ENCODE data around the gene KPNA6.

The KPNA6 gene

DNA sequence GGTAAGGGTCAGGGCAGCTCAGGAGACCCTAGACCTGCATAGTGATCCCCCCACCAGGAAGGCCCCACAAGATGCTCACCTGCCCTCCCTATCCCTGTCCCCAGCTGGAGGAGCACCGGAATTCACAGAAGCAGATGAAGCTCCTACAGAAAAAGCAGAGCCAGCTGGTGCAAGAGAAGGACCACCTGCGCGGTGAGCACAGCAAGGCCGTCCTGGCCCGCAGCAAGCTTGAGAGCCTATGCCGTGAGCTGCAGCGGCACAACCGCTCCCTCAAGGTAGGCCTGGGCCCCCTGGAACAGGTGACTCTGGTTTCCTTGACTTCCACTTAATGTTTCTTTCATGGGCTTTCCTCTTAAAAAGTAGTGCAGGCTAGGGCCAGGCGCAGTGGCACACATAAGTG lies 80.0 kb downstream of the KPNA6 start:
- DNase-seq (ENCODE audit: low read depth) = no peak

DNA sequence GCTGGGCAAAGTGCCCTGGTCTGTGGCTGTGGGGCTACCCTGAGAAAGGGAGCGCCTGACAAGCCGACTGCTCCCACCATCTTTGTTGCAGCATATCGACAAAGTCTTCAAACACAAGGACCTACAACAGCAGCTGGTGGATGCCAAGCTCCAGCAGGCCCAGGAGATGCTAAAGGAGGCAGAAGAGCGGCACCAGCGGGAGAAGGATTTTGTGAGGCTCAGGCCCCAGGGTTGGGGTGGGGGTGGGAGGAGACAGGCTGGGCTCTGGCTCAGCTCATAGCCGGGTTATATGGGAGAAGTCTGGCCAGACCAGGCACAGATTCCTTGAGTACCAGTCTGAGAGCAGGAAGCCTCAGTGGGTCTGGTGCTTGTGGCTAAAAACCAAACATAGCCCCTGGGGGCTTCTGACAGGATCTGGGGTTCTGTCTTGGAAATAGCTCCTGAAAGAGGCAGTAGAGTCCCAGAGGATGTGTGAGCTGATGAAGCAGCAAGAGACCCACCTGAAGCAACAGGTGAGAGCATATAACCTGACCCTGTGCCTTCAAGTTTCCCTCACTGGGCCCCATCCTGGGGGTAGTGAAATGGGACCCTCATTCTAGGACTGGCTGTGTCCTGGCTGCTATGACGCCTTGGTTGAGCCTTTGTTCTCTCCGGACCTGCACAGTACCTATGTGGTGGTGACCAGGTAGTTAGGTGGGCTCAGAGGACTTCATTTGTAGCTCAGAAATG lies 84.5 kb downstream of the KPNA6 start:
- no peak for DNase-seq (ENCODE audit: low read depth)

DNA sequence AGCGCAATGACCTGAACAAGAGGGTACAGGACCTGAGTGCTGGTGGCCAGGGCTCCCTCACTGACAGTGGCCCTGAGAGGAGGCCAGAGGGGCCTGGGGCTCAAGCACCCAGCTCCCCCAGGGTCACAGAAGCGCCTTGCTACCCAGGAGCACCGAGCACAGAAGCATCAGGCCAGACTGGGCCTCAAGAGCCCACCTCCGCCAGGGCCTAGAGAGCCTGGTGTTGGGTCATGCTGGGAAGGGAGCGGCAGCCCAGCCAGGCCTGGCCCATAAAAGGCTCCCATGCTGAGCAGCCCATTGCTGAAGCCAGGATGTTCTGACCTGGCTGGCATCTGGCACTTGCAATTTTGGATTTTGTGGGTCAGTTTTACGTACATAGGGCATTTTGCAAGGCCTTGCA lies 87.1 kb downstream of the KPNA6 start:
- no peak for DNase-seq (ENCODE audit: low read depth)

DNA sequence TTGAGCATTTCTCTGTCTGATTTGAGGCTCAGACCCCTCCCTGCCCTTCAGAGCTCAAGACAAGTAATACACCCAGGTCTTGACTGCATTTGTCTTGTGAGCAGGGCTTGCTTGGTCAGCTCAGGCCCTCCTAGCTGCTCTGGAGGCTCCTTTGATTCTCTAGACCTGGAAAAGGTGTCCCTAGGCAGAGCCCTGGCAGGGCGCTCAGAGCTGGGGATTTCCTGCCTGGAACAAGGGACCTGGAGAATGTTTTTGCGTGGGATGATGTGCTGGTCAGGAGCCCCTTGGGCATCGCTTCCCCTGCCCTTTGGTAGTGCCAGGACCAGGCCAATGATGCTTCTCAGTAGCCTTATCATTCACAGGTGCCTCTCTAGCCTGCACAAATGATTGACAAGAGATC lies 87.7 kb downstream of the KPNA6 start:
- no peak for DNase-seq (ENCODE audit: low read depth)

DNA sequence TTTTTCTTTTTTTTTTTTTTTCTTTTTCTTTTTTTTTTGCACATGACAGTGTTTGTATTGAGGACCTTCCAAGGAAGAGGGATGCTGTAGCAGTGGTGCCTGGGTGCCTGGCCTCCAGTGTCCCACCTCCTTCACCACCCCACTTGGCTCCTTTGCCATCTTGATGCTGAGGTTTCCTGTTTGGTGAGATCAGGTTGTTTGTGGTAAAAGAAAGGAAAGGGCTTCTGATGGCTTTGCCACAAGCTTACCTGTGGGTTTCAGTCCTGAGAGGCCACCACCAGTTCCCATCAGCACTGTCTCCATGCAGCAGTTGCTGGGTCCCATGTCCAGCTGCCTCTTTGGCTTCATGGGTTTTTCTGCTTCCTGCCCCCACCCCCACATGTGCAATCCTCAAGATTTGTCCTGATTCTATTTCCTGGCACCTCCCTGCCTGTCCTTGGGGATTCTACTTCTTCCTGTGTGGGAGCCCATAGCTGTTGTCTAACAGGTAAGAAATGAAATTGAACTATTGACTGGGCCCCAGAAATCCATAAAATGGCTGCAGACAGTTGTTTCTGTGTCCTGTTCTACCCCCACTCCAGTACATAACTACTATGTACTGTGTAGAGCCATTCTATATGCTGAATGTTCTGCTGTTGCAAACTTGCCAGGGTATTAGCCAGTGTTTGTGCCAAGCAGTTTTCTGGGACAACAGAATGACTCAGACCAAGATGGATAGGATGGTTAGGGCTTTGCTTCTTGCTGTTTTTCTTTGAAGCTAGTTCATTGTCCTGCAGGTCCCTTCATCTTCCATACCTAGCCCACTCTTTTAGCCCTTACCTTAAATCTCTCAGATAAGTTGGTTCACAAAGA lies 88.3 kb downstream of the KPNA6 start:
- DNase-seq (ENCODE audit: low read depth) = no peak

DNA sequence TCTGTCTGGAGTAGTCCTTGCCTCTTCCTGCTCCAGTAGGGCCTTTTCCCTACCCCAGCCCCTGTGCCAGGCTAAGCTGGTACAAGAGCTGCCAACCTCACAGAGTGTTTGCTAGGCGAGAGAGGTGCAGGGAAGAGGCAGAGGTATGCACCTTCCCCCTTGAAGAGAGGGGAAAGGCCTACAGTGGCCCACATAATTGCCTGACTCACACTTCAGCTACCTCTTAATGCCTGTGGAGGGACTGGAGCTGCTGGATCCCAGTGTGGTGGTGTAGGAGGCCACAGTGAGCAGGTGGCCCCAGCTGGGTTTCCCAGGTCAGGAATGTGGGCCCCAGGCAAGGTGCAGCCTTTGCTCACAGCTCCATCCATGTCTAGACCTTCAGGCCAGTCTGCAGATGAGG lies 89.2 kb downstream of the KPNA6 start:
- no peak for DNase-seq (ENCODE audit: low read depth)

DNA sequence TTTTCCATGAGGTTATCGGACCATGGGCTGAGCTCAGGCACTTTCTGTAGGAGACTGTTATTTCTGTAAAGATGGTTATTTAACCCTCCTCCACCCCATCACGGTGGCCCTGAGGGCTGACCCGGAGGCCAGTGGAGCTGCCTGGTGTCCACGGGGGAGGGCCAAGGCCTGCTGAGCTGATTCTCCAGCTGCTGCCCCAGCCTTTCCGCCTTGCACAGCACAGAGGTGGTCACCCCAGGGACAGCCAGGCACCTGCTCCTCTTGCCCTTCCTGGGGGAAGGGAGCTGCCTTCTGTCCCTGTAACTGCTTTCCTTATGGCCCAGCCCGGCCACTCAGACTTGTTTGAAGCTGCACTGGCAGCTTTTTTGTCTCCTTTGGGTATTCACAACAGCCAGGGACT lies 90.0 kb downstream of the KPNA6 start:
- no peak for DNase-seq (ENCODE audit: low read depth)

DNA sequence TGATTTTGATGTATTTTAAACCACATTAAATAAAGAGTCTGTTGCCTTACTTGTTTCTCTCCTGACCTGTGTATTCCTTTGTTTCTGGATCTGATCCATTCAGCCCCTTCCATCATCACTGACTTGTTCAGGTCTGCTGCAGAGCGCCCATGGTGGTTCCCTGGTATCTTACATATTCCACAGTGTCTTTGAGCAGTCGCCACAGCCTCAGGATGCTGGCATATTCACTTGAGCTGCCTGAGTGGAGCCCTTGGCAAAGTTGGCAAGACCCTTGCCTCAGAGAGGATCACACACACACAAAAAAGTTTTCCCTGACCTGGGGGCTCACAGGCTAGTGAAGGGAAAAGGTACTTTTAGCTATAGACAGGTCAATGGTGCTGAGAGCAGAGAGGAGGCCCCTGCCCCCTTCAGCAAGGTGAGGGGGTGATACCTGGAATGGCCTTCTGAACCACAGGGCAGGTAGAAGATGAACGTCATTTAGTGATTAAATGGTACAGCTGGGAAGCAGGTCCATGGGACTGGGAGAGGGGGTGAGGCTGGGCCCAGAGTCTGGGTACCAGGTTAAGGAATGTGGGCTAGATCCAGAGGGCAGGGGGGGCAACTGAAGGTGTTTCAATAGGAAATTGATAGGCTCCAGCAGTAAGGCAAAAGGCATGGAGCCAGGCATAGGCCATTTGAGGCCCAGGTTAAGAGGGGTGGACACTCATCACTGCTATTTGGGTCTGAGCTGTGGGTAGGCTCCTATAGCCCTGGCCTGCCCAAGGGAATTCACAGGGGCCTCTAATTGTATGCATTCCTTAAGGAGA lies 90.6 kb downstream of the KPNA6 start:
- DNase-seq (ENCODE audit: low read depth) = no peak

DNA sequence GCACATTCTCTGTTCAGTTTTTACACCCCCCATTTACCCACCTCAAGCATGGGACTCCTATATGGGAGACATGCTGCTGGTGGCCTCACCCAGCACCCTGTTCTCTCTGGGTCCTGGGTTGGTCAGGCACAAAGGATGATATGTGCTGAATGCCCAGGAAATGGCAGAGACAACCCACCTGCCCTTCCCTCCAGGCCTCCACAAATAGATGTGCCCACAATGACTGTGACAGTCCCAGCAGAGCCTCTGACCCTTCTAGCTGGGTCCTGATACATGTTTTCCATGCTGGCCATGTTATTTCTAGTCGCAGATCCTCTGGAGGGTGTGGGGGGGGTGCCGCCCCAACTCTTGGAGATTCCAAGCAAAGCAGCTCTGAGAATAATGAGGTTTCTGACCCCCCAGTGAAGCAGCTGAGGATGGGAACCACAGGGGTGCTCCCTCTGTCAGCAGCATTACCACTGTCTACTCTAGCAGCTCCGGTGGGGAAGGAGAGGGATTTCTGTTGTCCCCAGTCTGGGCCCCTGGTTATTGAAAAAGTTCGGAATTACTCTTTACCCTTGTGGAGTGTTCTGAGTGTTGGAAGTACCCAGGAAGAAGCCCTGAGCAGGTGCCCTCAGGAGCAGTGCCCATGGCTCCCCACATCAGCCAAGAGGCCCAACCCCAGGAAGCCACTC lies 91.3 kb downstream of the KPNA6 start:
- no peak for DNase-seq (ENCODE audit: low read depth)

DNA sequence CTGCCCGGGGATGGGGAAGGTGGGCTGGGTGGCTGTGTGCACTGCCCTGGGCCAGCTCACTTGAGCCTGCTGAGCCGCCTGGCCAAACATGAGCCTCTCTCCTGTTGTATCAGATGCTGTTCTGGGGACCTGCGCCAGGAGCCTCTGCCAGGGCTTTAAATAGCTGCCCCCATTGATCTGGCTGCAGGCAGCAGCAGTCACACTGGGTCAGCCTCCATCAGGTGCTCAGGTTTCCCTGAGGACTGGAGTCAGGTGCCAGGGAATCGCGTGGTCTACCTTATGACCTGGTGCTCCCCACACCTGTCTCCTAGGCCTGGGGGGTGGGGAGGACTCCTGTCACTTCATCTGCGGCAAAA lies 91.8 kb downstream of the KPNA6 start:
- DNase-seq (ENCODE audit: low read depth) = no peak

DNA sequence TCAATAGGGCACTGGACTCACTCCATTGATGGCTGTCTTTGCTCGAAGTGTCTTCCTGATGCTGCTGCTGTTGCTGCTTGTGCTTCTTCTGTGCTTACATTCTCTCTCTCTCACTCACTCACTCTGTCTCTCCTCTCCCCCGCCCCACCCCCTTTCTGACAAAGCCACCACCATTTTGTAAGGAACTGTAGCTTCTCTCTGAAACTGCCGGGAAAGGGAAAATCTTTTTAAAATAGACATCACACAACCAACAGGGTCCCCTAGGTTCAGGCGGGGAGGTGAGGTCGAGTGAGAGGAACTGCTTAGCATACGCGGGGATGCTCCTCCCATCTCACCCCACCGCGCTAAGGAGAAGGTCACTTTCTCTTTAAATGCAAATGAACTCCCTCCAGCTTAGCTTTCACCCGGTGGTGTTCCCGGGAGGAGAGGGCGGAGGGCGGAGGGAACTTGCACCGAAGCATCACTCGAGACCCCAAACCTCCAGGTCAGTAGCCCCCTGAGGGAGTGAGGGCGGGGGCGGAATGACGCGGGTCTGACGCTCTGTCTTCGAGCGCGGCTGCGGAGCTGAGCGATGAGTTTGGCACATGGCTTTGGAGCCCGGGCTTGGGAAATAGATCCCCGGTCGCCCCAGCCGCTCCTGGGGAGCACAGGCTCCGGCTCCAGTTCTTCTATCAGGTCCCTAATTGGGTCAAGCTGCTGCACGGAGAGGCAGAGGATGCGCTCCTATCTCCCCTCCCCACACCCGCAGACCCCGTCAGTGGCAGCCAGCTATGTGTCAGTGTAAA lies 92.6 kb downstream of the KPNA6 start, which contains the start of gene CCDC28B:
Gene CCDC28B, plus strand, starts transcription at position 370 of the 785 bp plus-strand sequence. CDS start 1,341 bp downstream, outside the sequence.
- no peak for DNase-seq (ENCODE audit: low read depth)

DNA sequence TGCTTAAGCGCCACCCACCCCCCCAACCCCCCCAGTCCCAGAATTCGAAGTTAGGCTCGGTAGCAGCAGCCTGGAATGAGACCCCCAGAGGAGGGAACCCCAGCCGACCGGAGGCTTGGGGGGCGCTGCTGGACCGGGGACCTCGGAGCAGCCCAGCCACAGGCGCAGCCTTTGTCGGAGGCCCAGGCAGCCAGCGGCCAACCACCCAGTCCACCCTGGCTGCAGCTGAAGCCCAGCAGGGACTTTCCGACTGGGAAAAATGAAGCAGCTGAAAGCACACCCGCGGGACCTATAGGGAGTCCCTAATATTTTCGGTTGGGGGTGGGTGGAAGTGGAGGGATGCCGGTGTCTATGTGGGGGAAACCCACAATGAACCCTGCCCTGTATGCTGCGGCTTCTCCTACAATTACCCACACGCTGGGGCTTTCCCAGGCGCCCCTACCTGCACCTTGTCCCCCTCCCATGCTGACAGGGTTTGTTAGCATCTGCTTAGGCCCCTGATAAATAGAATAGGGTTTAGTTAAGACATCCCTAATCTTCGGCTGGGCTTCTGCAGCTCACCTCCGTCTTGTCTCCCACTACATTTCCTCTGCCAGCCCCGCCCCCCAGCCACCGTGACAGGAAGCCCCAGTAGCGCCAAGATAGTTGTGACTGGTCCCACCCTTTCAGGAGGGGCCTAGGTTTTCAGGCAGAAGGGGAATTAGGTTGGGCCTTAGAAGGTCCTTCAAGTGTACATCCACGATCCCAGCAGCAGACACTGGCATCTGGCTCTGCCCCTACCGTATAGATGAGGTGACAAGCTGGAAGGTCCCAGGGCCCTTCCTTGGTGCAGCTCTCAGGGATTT lies 93.4 kb downstream of the KPNA6 start:
- no peak for DNase-seq (ENCODE audit: low read depth)

DNA sequence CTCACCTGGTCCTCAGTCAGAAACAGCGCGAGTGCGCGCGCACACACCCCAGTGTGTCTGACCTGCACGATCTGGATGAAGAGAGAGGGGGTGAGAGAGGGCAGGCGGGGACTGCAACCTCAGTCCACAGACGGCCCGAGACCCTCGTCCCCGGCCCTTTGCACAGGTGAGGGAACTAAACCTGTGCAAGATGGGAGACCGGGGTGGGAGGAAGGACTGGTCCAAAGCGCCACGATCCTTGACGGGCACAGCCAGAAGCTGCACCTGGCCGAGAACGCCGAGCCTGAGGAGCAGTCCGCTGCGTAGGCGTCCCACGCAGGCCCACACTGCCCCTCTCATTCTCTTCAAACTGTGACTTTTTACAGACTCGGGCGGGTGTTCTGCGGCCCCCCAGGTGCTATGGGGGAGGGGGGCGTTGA lies 97.1 kb downstream of the KPNA6 start:
- no peak for DNase-seq (ENCODE audit: low read depth)

DNA sequence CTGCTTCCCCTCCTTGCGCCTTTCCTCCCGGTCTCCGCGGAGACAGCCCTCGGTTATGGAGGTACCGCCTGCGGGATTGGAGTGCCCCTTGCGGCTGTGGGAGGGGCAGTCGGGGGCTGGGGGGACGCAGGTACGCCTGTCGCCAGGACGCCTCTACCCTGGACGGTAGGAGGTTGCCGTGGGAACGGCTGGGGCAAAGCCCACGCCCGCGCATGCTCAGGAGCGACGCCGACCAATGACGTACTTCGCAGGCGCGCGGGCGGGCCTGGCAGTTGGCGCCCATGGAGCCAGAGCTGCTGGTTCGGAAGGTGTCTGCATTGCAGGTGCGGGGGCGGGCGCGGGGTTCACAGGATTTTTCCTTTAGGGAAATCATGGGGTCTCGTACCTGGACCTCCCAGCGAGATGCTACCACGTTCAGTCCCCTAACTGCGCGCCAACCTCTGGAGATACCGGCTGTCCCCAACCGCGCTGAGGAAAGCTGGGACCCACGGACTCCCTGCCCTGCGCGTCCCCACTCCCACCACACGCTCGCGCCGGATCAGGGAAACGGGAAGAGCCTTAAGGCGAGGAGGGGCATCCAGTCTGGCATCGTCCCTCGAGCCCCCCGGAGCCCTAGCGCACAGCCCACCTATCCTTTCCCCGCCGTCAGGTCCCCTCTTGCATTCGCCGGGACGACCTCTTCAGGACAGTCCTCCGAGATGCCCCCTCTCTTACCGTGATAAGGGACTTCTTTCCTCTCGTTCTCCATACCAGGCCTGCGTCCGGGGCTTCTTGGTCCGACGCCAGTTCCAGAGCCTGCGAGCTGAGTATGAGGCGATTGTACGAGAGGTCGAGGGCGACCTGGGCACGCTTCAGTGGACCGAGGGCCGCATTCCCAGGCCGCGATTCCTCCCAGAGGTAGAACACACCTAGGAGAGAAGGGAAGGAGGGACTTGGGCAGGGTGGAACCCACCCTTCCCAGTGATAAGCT lies 97.8 kb downstream of the KPNA6 start, which contains the start of gene IQCC:
Gene IQCC, plus strand, starts transcription at position 271 of the 970 bp plus-strand sequence. Its CDS starts 11 bp downstream, at position 282.
- peak; percentile 56 for DNase-seq (ENCODE audit: low read depth)

DNA sequence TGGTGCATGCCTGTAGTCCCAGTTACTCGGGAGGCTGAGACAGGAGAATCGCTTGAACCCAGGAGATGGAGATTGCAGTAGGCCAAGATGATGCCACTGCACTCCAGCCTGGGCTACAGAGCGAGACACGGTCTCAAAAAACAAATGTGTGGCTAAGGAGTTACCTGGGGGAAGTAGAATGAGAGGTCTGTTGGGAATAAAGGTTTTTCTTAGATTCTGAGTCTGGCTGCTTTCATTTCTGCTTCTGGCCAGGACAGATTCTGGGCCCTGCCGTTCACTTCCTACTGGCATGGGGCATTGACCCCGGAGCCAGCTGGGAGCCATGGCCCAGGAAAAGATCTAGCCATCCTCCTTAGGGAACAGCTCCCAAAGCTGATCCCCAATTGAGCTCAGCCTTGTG lies 100.6 kb downstream of the KPNA6 start:
- DNase-seq (ENCODE audit: low read depth) = no peak

DNA sequence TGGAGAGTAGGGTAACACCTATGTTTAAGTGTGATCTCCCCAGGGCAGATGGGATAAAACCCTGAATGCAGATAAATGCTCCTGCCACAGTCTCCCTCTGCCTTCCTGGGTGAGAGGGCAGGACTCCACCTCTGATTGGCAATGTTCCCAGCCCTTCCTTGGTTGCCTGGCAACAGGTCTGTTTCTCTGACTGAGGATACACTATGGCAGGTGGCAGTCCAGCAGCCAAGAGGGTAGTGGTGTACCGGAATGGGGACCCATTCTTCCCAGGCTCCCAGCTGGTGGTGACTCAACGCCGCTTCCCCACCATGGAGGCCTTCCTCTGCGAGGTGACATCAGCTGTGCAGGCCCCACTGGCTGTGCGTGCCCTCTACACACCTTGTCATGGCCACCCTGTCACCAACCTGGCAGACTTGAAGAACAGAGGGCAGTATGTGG lies 101.1 kb downstream of the KPNA6 start, which contains the start of gene DCDC2B:
Gene DCDC2B, plus strand, starts transcription at position 199 of the 438 bp plus-strand sequence. Its CDS starts 5 bp downstream, at position 204.
- no peak for DNase-seq (ENCODE audit: low read depth)

DNA sequence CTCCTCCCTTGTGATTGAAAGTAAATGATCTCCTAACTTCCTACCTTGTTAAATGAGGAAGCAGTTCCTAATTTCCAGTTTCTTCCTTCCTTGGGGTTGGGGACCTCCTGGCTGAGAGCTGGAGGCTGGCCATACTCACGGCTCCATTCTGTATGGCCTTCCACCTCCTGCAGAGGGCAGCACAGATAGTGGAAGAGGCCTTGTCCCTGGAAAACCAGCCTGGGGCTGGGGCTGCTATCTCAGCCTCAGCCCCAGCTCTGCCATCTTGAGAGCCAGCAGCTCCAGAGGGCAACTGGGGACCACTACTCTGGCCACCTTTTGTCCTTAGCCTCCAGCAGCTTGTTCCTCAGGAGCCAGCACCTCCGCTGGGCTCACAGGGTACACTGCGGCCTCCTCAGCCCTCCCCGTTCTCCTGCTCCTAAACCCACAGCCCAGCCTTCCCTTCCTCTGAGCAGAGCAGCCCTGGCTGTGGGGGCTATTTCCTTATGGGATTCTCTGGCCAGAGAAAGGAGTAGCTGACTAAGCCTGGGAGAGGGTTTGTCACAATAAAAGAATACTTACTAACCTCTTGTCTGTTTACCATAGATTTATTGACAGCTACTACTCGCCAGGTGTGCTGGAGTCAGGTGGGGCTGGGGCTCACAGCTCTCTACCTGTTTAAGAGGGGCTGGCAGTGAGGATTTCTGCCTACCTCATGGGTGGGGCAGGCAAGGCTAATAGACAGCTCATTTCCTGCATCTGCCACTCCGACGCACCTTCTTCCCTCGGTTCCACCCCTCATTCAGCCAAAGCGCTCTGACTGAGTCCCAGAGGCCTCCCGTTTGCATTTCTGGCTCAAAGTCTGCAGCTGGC lies 108.0 kb downstream of the KPNA6 start:
- DNase-seq (ENCODE audit: low read depth) = no peak

DNA sequence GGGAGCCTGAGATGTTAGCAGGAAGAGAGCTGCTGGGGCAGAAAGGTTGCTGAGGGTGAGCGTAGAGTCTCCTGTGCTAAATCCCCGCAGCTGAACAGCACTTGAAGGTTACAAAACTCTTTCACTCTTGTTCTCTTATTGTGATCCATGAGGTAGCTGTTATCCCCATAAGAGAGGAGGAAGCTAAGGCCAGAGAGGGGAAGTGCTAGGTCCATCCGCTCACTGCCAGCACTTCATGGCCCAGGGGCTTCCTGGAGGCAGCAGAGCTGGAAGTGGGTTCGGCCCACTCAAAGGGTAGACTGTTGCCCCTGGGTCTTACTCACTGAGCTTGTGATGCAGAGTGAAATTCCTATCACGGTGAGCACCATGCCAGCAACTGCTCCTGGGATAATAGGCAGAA lies 108.7 kb downstream of the KPNA6 start:
- no peak for DNase-seq (ENCODE audit: low read depth)

Data from GM04504 (cell line).